Heart right ventricle (tissue), 16 donors: Measurements from ENCODE around the gene DCN. TPM values are rescaled to one million over a fixed set of nuclear protein-coding genes. Genes with fewer than 3 reads are reported as not detected.

Source experiments
- ATAC-seq, 8 donors: fragments of 200-7000 bp; cut with Tn5 transposase; one replicate each; pipeline ENCODE4 v1.9.1; 2020; ENCODE audit warnings: mild to moderate bottlenecking in 8 of 8, moderate library complexity in 8 of 8, moderate number of reproducible peaks in 1 of 8
- DNase-seq, 2 donors: peaks; one replicate each; pipeline ENCODE4 v3.0.0-alpha.2; 2020
- H3K27ac ChIP-seq, 10 donors: fragments of 200-600 bp; sonication (generic) in 2 of 10; one replicate each; pipeline versions ENCODE4 v1.5.0 to v1.8.0; 2020 to 2022; ENCODE audit warnings: mild to moderate bottlenecking in 3 of 10
- H3K27me3 ChIP-seq, 7 donors: fragments of 200-600 bp; one replicate each; pipeline ENCODE4 v1.8.0; 2021 to 2022; ENCODE audit warnings: mild to moderate bottlenecking in 2 of 7
- H3K36me3 ChIP-seq, 9 donors: fragments of 200-600 bp; sonication (generic) in 1 of 9; one replicate each; pipeline versions ENCODE4 v1.5.0 to v1.8.0; 2020 to 2022; ENCODE audit warnings: mild to moderate bottlenecking in 2 of 9
- H3K4me1 ChIP-seq, 9 donors: fragments of 200-600 bp; sonication (generic) in 1 of 9; one replicate each; pipeline versions ENCODE4 v1.5.0 to v1.8.0; 2020 to 2022; ENCODE audit warnings: mild to moderate bottlenecking in 4 of 9
- H3K4me3 ChIP-seq, 10 donors: fragments of 200-600 bp; sonication (generic) in 2 of 10; one replicate each; pipeline versions ENCODE4 v1.5.0 to v1.8.0; 2020 to 2022; ENCODE audit warnings: mild to moderate bottlenecking in 7 of 10, moderate library complexity in 2 of 10
- H3K9me3 ChIP-seq, 11 donors: fragments of 200-600 bp in 10 of 11; sonication (generic) in 2 of 11; one replicate each; pipeline versions ENCODE4 v1.5.0 to v1.8.0; 2013 to 2022; ENCODE audit warnings: mild to moderate bottlenecking in 2 of 11, control low read depth in 1 of 11, moderate library complexity in 1 of 11
- WGBS, 2 donors: extraction: QIAGEN DNeasy Blood & Tissue Kit; methylation state at CpG; one replicate each; pipeline ENCODE4 v1.1.7; 2013; ENCODE audit warnings: inconsistent platforms in 1 of 2; 5-methylcytosine and 5-hydroxymethylcytosine counted together
- intact Hi-C, 10 donors: fragments of 100-400 bp; cut with DNase I; formaldehyde crosslinking; loops; one replicate each; pipeline versions ENCODE4 v1.11.1 to v1.14.2; 2022
- long read RNA-seq, 3 donors: library from polyadenylated mRNA; unstranded; transcript quantifications; one replicate each; pipeline ENCODE4 v2.0.0, GENCODE V29; 2020 to 2021
- polyA plus RNA-seq, 2 donors: library from polyadenylated mRNA; stranded (reverse); fragments of 200-250 nt; gene quantifications; one replicate each; pipeline ENCODE4 v1.2.3, GENCODE V29; 2013
- total RNA-seq, 10 donors: library from RNA; stranded (reverse); fragmentation: NEBNext Ultra II Directional in 3 of 10; extraction: Animal tissue kit (Norgen Biotek cat#: 25700) in 3 of 10; gene quantifications; one replicate each; pipeline versions ENCODE4 v1.2.1 to v1.2.4, GENCODE V29; 2021 to 2023
- TF ChIP-seq, protein P1 (sequence below), 9 donors: fragments of 200-600 bp; sonication (generic) in 2 of 9; IDR thresholded peaks; one replicate each; pipeline versions ENCODE4 v1.5.0 to v1.8.0; 2021 to 2022; ENCODE audit warnings: antibody characterized with exemption in 9 of 9, mild to moderate bottlenecking in 5 of 9, moderate library complexity in 1 of 9
- donor health status: Arrhythmogenic right ventricular cardiomyopathy.
- donor health status: ischemic (EF 13 %, LVEDD 7.1; RV severe dilation, severe dysfunction).
- donor health status: healthy with polysubstance abuse.
- donor health status: DM: no; HTN: yes; CAD: no.
- donor health status: DM: no; HTN: no; CAD: no.
- donor health status: ischemic (EF 25% LVEDD 6.9; RV normal size, moderate dysfunction).
- donor health status: ischemic (EF 25% LVEDD 5.7; RV mildly dilated, moderate dysfunction).
- donor health status: healthy.
- donor health status: DM: yes; HTN: yes; CAD: no.
- donor health status: Ischemic cardiomyopathy.
- donor health status: ischemic (EF 35%, LVEDD 5.7; RV mildly dilated, moderate dysfunction).
- donor health status: nonischemic (EF 11% LVEDD 7.7; RV severe dilation, severe dysfunction).
- donor health status: DM: yes; HTN: yes; CAD: no.
- donor health status: PGD.
- donor health status: ischemic (EF 29% LVEDD 5.4; RV normal size, mild dysfunction).
- donor health status: nonischemic (EF 23%, LVEDD 6.1; RV moderate dilation, normal function).

The DCN gene, protein sequence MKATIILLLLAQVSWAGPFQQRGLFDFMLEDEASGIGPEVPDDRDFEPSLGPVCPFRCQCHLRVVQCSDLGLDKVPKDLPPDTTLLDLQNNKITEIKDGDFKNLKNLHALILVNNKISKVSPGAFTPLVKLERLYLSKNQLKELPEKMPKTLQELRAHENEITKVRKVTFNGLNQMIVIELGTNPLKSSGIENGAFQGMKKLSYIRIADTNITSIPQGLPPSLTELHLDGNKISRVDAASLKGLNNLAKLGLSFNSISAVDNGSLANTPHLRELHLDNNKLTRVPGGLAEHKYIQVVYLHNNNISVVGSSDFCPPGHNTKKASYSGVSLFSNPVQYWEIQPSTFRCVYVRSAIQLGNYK
- 1,000 to 10,000 TPM in 1 of 10 donors, 100 to 1,000 TPM in 9; 286 to 1,072 (median 557) TPM for total RNA-seq
- 100 to 1,000 TPM; 315 to 703 TPM for polyA plus RNA-seq
- long read RNA-seq, donor 1, full-length matches to known transcripts = 617 of 701 reads
- long read RNA-seq, donor 1, partial matches to known transcripts = 57 of 701 reads
- long read RNA-seq, donor 1, other reads (novel, unspliced or antisense) = 27 of 701 reads
- long read RNA-seq, donor 2, full-length matches to known transcripts = 546 of 611 reads
- long read RNA-seq, donor 2, partial matches to known transcripts = 44 of 611 reads
- long read RNA-seq, donor 2, other reads (novel, unspliced or antisense) = 21 of 611 reads
- long read RNA-seq, donor 3, full-length matches to known transcripts = 1,499 of 1,604 reads
- long read RNA-seq, donor 3, partial matches to known transcripts = 72 of 1,604 reads
- long read RNA-seq, donor 3, other reads (novel, unspliced or antisense) = 33 of 1,604 reads

DNA sequence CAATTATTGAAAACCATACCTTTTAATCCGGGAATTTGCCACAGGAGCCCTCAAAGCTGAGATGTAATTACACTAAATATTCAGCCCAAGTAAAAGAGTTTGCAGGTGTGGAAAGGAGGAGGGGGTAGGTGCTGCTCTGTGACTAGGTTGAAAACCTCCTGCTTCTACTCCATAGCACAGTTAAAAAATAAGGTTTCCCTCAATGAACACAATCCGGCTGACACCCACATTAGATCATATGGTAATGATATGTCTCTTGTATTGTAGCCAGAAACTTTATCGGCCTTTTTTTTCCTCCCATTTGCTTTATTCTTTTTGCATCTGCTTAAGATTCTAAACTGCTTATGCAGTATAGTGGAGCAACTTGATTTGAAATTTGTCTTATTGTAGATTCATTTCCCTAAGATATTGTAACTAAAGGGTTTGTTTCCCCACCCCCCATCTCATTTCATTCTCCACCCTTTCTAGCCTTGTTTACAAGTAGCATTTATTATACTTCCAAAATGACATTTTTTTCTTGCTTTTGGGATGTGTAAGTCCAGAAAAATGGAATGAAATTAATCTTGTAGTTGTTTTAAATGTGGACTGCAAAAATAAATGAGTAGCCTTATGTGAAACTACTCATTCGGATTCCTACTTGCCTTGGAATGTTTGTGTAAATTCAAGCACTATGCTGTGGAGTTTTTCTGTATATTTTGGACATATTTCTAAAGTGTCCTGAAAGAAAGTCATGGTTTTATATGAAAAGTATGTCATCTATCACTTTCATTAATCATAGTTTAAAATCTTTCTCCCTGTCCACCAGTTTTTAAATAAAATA lies at the start of gene DCN:
TSS of gene DCN (minus strand) at position 182 of the 820 bp plus-strand sequence. CDS start 4,265 bp downstream, outside the sequence.
- Histone ChIP-seq H3K4me3 (peak within 1 kb of the TSS in 9 of 10 donors; percentile 29 to 52 (median 45)), H3K27me3 (no peaks in the 10 kb centered on the region), H3K9me3 (no peaks in the 10 kb centered on the region), H3K4me1 (no peaks in the 10 kb centered on the region), H3K36me3 (no peaks in the 10 kb centered on the region), H3K27ac (peak within 1 kb of the TSS; percentile 42 to 84 (median 74))
- TF ChIP-seq, protein P1, sequence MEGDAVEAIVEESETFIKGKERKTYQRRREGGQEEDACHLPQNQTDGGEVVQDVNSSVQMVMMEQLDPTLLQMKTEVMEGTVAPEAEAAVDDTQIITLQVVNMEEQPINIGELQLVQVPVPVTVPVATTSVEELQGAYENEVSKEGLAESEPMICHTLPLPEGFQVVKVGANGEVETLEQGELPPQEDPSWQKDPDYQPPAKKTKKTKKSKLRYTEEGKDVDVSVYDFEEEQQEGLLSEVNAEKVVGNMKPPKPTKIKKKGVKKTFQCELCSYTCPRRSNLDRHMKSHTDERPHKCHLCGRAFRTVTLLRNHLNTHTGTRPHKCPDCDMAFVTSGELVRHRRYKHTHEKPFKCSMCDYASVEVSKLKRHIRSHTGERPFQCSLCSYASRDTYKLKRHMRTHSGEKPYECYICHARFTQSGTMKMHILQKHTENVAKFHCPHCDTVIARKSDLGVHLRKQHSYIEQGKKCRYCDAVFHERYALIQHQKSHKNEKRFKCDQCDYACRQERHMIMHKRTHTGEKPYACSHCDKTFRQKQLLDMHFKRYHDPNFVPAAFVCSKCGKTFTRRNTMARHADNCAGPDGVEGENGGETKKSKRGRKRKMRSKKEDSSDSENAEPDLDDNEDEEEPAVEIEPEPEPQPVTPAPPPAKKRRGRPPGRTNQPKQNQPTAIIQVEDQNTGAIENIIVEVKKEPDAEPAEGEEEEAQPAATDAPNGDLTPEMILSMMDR (IDR thresholded peaks at IDR 0.05) = no peak
- DNase-seq (no peak), ATAC-seq (peak in 3 of 8 donors; percentile 34 to 37 (median 35))
- WGBS, 2 donors = 59 to 64% methylated on average over 4 of the region's 4 CpGs
- intact Hi-C loops = loop anchor here in 4 of 10 donors (5.0 to 10.0 kb wide), 3 partner anchors 72 to 142 kb away; no protein-coding TSS in a partner anchor

DNA sequence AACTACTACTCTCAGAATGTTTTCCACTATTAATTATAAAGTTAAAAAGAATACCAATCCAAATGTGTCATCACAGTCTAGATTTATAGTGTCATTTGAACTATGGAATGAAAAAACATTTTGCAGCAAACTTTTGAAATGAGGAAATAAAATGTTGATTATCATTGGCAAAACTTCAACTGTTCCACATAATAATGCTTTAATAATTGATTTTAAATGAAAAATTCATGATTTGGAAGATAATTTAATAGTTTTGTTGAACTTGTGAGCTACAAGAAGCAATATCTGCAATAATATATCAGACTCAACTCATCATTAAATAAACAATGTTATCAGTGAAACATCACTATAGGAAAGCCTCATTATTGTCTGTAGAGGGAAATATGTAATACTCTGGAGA lies 48.2 kb upstream of the DCN start:
- DNase-seq (no peak), ATAC-seq (no peak)
- no peaks in the 10 kb centered on the region for H3K27me3 ChIP-seq
- no peaks in the 10 kb centered on the region for H3K36me3 ChIP-seq
- no peak overlapping the region for H3K27ac ChIP-seq
- TF ChIP-seq, protein P1 (IDR thresholded peaks at IDR 0.05) = no peak
- no peaks in the 10 kb centered on the region for H3K4me1 ChIP-seq
- intact Hi-C loops = no loop called here
- H3K4me3 ChIP-seq = no peak overlapping the region
- H3K9me3 ChIP-seq = no peaks in the 10 kb centered on the region

DNA sequence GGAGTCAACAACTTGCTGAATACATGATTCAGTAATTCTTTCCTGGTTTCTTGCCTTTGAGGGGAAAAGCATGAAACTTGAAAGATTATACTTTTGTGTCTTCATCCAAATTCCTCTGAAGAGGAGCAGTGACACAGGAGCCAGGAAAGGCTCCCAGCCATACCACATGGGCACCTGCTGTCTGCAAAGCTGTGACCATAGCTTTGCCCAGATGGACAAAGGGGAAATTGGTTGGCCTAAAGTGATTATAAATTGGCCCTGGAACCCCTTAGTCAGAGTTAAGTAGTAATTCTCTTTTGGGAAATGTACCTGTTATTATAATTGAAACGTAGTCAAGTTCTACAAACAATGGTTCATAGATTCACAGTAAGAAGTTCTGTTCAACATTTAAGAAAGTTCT lies 44.3 kb upstream of the DCN start:
- WGBS, 2 donors = 86 to 87% methylated on average over 1 of the region's 1 CpG
- Histone ChIP-seq H3K4me1 (peaks cover 0 to 7% (median 0%) of the 10 kb centered on the region in 9 donors), H3K9me3 (no peaks in the 10 kb centered on the region), H3K27ac (no peak overlapping the region), H3K27me3 (no peaks in the 10 kb centered on the region), H3K36me3 (no peaks in the 10 kb centered on the region), H3K4me3 (no peak overlapping the region)
- ATAC-seq (no peak), DNase-seq (no peak)
- intact Hi-C loops = no loop called here
- TF ChIP-seq, protein P1 (IDR thresholded peaks at IDR 0.05) = no peak

DNA sequence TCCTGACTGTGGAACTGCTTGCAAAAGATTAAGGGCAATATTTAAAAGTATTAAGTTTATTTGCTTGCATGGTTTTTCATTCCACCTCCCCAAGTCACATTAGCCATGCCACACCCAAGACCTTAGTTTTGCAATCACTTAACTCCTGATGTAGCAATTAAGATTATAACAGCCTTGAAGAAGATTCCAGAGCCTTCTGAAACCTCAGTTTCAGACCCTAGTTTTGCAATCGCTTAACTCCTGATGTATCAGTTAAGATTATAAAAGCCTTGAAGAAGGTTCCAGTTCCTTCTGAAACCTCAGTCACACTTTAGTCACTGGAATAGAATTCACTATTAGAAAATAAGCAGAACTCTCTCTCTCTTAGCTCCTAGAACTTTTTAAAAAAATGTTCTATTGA lies 42.7 kb upstream of the DCN start:
- no peaks in the 10 kb centered on the region for H3K9me3 ChIP-seq
- DNase-seq = no peak
- H3K36me3 ChIP-seq = no peaks in the 10 kb centered on the region
- no peaks in the 10 kb centered on the region for H3K27me3 ChIP-seq
- no peak overlapping the region for H3K4me3 ChIP-seq
- WGBS, 2 donors = 80 to 86% methylated on average over 1 of the region's 1 CpG
- H3K4me1 ChIP-seq = peaks cover 0 to 7% (median 0%) of the 10 kb centered on the region in 9 donors
- peak in 3 of 8 donors; percentile 49 to 59 (median 56) for ATAC-seq
- TF ChIP-seq, protein P1 (IDR thresholded peaks at IDR 0.05) = no peak
- intact Hi-C loops = no loop called here
- peak overlapping the region in 5 of 10 donors; percentile 11 to 57 (median 31) for H3K27ac ChIP-seq
